HG02759 (cell line): ENCODE measurements around the gene PIP4K2C.
"Not testable (repeated sequence)": the region's sequence is repeated elsewhere in the genome, so short reads cannot be mapped to it uniquely, and the experiment has no call there.

Experiments used
- ATAC-seq: cut with Tn5 transposase; IDR thresholded peaks from one replicate; pipeline ENCODE4 v1.9.1; 2021; ENCODE audit warnings: mild to moderate bottlenecking, moderate library complexity; ENCODE audit not compliant: unreplicated experiment

The PIP4K2C gene

DNA sequence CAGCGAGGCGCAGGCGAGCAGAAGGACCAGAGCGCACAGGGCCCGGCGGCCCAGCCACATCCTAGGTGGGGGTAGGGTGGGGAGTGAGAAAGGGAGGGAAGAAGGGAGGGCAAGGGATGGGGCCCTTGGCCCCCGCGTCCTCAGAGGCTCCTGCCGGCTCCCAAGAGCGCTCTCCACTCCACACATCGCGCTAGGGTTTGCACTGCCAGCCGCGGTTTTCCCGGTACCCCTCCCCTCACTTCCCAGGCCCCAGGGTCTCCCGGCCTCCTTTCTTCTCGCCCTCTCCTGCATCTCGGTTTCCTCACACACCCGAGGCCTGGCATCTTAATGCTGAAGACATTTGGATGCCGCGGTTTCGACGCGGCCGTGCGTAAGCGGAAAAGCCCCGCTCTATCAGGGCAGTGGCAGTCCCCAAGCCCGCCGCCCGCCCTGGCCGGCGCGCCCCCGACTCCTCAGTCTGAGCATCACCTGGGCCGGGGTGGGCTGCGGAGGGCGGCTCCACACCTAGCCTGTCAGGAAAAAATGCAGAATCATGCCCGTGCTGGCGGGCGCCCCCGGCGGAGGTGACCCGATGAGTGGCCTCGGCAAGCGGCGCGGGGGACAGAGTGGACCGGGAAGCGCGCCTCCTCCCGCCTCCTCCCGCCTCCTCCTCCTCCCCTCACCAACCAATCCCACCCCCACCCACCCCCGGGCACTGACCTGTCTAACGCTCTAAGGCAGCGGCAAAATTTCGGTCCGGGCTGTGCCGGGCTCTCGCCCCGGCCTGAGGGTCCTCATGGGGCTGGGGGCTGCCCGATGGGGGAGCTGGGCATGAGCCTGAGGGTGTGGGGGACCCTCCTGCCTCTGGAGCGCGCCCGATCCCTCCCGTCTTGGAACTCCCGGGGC lies 41.3 kb downstream of the PIP4K2C start:
- no peak for ATAC-seq

DNA sequence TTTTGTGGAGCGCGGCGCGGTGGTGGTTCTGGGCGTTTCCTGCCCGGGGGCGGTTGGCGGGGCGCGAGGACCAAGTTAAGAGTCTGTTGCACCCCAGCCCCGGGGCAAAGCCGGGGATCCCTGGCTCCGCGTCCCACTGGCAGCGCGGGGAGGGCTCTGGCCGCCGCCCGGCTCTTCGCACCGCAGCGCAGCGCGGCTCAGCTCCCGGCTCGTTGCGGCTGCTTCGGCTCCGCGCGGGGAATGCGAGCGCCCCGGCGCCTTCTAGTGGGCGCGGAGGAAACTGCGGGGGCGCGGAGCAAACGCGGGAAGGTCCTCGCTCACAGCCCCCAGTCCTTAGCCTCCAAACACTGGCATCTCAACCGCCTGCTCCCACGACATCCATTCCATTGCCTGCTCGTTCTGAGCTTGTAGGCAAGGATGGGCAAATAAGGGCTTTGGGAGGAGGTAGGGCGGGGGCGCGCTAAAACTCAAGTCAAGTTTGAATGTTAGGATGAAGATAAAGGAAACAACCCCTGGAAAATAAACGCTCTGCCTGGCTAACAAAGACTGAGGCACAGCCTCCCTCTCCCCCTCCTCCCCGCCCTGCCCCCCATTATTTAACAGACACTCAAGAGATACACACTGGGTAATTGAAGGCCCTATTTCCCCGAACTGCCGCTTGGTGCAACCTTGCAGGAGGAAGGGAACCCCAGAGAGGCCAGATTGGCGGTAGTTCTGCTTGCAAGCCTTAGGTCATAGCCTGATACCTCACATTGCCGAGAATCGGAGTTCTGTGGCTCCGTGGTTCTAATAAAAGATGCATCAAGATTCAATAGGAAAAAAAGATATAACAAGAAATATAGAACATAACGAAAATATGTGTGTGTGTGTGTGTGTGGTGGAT lies 42.2 kb downstream of the PIP4K2C start, which contains the start of gene B4GALNT1:
TSS of gene B4GALNT1 (minus strand) at position 244 of the 883 bp plus-strand sequence. CDS start 1,069 bp downstream, outside the sequence.
- ATAC-seq = peak; percentile 91

DNA sequence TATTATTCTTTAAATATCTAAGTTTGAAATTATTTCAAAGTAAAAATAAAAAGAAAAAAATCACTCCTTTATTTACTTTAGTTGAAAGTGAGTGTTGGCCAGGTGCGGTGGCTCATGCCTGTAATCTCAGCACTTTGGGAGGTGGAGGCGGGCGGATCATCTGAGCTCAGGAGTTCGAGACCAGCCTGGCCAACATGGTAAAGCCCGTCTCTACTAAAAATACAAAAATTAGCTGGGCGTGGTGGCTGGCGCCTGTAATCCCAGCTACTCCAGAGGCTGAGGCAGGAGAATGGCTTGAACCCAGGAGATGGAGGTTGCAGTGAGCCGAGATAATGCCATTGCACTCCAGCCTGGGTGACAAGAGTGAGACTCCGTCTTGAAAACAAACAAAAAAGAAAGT lies 45.7 kb downstream of the PIP4K2C start:
- not testable (repeated sequence) for ATAC-seq

DNA sequence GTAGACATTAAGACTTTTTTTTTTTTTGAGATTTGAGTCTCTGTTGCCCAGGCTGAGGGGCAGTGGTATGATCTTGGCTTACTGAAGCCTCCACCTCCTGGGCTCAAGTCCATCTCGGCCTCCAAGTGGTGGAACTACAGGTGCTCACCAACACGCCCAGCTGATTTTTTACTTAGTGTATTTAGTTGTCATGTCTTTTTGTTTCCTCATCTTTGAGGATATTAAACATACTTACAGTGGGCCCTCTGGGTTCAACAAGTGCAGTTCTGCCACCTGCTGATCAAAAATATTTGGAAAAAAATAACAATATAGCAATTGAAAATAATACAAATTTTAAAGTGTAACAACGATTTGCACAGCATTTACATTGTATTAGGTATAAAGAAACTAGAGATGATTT lies 46.4 kb downstream of the PIP4K2C start:
- no peak for ATAC-seq

DNA sequence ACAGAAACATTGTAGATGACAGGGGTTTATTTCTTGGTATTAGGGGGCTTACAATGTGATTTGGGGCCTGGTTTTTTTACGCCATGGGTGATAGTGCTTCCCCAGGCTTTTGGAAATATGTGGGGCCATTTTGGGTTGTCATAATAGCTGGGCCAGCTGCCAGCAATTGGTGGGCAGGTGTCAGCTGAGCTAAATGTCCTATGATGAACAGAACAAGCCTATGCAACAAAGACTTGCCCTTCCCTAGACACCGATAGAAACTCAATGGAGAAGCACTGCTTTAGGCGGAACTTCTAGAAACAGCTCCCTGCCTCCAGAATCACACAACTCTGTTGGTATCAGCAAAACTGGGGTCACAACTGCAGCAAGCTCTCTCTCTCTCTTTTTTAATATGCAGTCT lies 47.1 kb downstream of the PIP4K2C start:
- ATAC-seq = no peak

DNA sequence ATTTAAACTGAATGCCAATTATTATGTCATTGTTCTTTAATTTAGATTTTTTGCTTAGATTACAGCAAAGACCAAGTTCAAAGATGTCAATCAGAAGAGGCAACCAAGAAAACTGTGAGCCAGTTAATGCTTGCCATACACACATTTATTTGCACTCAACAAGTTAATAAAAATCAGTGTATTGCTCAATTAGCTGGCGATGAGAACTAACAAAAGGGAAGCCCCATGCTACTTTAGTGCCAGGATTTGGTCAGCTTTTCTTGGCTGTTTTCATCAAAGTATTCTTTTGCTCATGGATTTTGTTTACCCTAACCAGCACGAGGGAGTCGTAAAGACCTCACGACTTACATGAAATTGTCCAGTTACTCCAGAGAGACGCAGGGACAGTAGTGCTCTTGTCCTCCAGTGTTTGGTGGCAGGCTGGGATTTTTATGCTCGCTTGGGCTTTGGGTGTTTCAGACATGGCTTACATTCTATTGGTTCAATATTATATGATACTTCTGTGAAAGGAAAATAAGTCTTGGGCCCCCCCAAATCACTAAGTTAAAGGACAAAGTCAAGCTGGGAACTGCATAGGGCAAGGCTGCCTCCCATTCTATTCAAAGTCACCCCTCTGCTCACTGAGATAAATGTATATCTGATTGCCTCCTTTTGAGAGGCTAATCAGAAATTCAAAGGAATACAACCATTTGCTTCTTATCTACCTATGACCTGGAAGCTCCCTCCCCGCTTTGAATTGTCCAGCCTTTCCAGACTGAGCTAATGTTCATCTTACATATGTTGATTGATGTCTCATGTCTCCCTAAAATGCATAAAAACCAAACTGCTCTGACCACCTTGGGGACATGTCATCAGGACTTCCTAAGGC lies 49.4 kb downstream of the PIP4K2C start:
- no peak for ATAC-seq

DNA sequence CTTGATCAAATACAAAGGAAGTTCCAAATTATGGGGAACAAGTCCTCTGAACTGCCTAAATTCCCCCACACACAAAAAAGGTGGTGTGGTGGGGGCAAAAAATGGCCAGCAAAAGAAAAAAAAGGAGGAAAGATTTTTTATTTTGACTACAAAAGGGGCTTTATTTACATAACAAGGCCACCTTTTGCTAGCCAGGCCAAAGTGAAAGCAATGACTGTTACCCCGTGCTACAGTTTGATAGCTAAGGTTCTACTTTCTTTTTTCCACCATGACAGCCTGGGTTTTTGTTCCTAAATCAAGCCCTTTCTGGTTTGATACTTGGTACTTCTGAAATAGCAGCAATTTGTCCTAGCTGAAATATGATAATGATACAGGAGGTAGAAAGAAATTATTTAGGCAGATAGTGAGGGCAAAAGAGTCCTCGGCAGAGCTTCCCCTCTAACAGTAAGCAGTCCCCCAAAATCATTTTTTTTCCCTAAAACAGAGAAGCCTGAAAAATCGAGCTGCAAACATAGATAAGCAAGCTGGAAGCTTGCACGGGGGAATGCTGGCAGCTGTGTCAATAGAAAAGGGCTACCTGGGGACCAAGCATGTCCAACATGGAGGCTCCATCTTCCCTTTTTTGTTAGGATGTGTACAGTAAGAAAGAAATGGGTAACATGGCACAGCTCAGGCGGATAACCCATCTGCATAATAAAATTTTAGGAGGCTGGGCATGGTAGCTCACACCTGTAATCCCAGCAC lies 50.9 kb downstream of the PIP4K2C start:
- ATAC-seq = no peak

DNA sequence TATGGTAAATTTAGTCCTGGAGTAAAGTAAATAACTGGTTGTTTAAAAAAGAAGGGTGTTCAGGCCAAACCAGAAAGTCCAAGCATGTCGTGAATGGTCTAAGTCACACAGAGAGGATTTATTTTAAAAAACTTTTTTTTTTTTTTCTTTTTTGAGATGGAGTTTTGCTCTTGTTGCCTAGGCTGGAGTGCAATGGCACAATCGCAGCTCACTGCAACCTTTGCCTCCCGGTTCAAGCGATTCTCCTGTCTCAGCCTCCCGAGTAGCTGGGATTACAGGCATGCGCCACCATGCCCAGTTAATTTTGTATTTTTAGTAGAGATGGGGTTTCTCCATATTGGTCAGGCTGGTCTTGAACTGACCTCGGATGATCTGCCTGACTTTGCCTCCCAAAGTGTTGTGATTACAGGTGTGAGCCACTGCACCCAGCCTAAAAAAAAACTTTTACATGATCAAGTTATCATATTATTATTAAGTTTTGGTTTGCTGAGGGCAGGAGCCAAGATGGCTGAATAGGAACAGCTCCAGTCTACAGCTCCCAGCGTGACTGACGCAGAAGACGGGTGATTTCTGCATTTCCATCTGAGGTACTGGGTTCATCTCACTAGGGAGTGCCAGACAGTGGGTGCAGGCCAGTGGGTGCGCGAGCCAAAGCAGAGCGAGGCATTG lies 55.1 kb downstream of the PIP4K2C start:
- not testable (repeated sequence) for ATAC-seq

DNA sequence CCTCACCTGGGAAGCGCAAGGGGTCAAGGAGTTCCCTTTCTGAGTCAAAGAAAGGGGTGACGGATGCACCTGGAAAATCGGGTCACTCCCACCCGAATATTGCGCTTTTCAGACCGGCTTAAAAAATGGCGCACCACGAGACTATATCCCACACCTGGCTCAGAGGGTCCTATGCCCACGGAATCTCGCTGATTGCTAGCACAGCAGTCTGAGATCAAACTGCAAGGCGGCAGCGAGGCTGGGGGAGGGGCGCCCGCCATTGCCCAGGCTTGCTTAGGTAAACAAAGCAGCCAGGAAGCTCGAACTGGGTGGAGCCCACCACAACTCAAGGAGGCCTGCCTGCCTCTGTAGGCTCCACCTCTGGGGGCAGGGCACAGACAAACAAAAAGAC lies 55.7 kb downstream of the PIP4K2C start:
- ATAC-seq = not testable (repeated sequence)
